Keratinocyte (primary cell): ENCODE results near the gene RAD9A. TPM values are rescaled to one million over a fixed set of nuclear protein-coding genes. Genes with fewer than 3 reads are reported as not detected.

Experiments used
- DNase-seq: peaks from one replicate; pipeline ENCODE4 v3.0.0-alpha.2; 2011; ENCODE audit warnings: low read depth, missing footprints, low spot score
- FAIRE-seq: peaks from 2 replicates; lab custom pipeline; 2011; peaks lifted over from hg19 to GRCh38; lab: Jason Lieb, UNC
- H2AFZ ChIP-seq: 2 replicates; pipeline ENCODE4 v1.6.0; 2012; ENCODE audit warnings: low read length, control low read depth, inconsistent platforms; ENCODE audit not compliant: control insufficient read depth
- H3K27ac ChIP-seq: 2 replicates; pipeline ENCODE4 v1.5.1; 2011; ENCODE audit warnings: low read length; ENCODE audit not compliant: control insufficient read depth, insufficient read depth
- H3K27me3 ChIP-seq: 3 replicates; pipeline ENCODE4 v1.6.0; 2011; ENCODE audit warnings: low read length; ENCODE audit not compliant: control insufficient read depth, insufficient read depth; ENCODE audit errors: extremely low read depth
- H3K36me3 ChIP-seq, 2 experiments: 2 replicates in 1 of 2; 3 replicates in 1 of 2; pipeline ENCODE4 v1.5.1; 2011; ENCODE audit warnings: low read length in 2 of 2, mild to moderate bottlenecking in 1 of 2; ENCODE audit not compliant: control insufficient read depth in 2 of 2, insufficient read depth in 2 of 2; ENCODE audit errors: extremely low read depth in 1 of 2
- H3K4me1 ChIP-seq: 3 replicates; pipeline ENCODE4 v1.5.1; 2011; ENCODE audit warnings: low read length; ENCODE audit not compliant: control insufficient read depth, insufficient read depth; ENCODE audit errors: extremely low read depth
- H3K4me2 ChIP-seq: 3 replicates; pipeline ENCODE4 v1.6.0; 2011; ENCODE audit warnings: low read depth, low read length; ENCODE audit not compliant: control insufficient read depth, insufficient read depth; ENCODE audit errors: extremely low read depth
- H3K4me3 ChIP-seq, 3 experiments: fragments of 200-600 bp in 1 of 3; sonication (generic) in 1 of 3; 2 replicates in 2 of 3; 3 replicates in 1 of 3; pipeline ENCODE4 v1.5.1; 2011 to 2016; ENCODE audit warnings: low read length in 3 of 3, mild to moderate bottlenecking in 3 of 3, control low read depth in 2 of 3, inconsistent platforms in 1 of 3, low read depth in 1 of 3, mixed read lengths in 1 of 3, mixed run types in 1 of 3, moderate library complexity in 1 of 3; ENCODE audit not compliant: control insufficient read depth in 2 of 3, insufficient read depth in 2 of 3; ENCODE audit errors: extremely low read depth in 1 of 3
- H3K79me2 ChIP-seq: 2 replicates; pipeline ENCODE4 v1.6.0; 2012; ENCODE audit warnings: low read length; ENCODE audit not compliant: control insufficient read depth, insufficient read depth
- H3K9ac ChIP-seq: 3 replicates; pipeline ENCODE4 v1.6.0; 2011; ENCODE audit warnings: low read length; ENCODE audit not compliant: control insufficient read depth, insufficient read depth; ENCODE audit errors: extremely low read depth
- H3K9me1 ChIP-seq: 3 replicates; pipeline ENCODE4 v1.6.0; 2011; ENCODE audit warnings: low read length; ENCODE audit not compliant: control insufficient read depth, insufficient read depth; ENCODE audit errors: extremely low read depth
- H3K9me3 ChIP-seq: 2 replicates; pipeline ENCODE4 v1.5.1; 2012; ENCODE audit warnings: low read depth, low read length; ENCODE audit not compliant: control insufficient read depth
- H4K20me1 ChIP-seq: 3 replicates; pipeline ENCODE4 v1.6.0; 2011; ENCODE audit warnings: low read length; ENCODE audit not compliant: control insufficient read depth, insufficient read depth; ENCODE audit errors: extremely low read depth
- EZH2 ChIP-seq: IDR thresholded peaks from one replicate; pipeline ENCODE4 v1.6.1; 2012; ENCODE audit warnings: inconsistent platforms, mild to moderate bottlenecking, low read length, moderate library complexity
- dilution Hi-C: fragments of 300-500 bp; cut with MboI; formaldehyde crosslinking; loops from one replicate; pipeline ENCODE4 v1.7.0; 2020; ENCODE audit warnings: low sequenced_read_pairs; ENCODE audit not compliant: extremely low pct_ligation_motif_present
- polyA plus RNA-seq, 5 experiments: library from polyadenylated mRNA; depleted of rRNA in 3 of 5; stranded (reverse) in 3 of 5; stranded (forward) in 1 of 5; unstranded in 1 of 5; fragments of >200 nt; gene quantifications; 1 replicate in 1 of 5; 2 replicates in 3 of 5; 3 replicates in 1 of 5; pipeline versions ENCODE4 v1.2.1 to v1.2.3, GENCODE V29; 2011 to 2012; ENCODE audit warnings: missing spikeins in 2 of 5, low read depth in 1 of 5, low replicate concordance in 1 of 5
- TF ChIP-seq, protein P1 (sequence below), 3 experiments: IDR thresholded peaks in 1 of 3; conservative IDR thresholded peaks in 1 of 3; optimal IDR thresholded peaks in 1 of 3; 2 replicates in 2 of 3; 3 replicates in 1 of 3; pipeline versions ENCODE3 to v1.5.1; 2011; ENCODE audit warnings: low read length in 3 of 3, mild to moderate bottlenecking in 3 of 3, moderate library complexity in 2 of 3, control low read depth in 1 of 3, inconsistent platforms in 1 of 3; ENCODE audit not compliant: insufficient read depth in 2 of 3; ENCODE audit errors: extremely low read depth in 1 of 3

Gene RAD9A
- polyA plus RNA-seq, 1 donor (not counting 4 experiments of a cell fraction or from before 2014, with no cell fraction given), result 5.7 TPM

DNA sequence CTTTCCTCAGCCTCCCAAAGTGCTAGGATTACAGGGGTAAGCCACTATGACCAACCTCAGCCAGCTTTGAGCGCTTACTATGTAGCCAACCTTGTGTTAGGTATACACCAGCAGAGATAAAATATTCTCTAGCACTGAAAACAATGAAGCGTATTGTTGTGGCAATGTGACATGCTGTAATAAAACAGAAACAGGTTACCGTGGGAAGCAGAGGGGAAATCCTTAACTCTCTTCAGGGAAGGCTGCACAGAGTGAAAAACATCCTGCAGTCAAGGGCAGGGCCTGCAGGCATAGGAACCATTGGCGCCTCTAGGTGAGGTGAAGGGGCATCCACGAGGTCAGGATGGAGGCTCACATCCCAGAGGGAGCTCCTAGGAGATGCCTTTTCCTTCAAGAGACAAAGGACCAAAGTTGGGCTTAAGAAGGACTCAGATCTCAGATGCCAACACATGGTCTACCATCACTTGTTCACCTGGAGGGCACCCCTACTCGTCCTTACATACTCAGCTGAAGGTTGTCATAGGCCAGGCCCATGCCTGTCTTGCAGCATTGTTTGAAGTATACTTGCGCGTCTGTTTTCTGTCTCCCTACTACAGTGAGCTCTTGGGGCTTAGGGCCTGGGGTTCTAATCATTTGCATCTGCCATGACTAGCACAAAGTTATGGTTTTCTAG, 46.4 kb upstream of the RAD9A start:
- DNase-seq (no peak), FAIRE-seq (no peak)
- TF ChIP-seq, protein P1, sequence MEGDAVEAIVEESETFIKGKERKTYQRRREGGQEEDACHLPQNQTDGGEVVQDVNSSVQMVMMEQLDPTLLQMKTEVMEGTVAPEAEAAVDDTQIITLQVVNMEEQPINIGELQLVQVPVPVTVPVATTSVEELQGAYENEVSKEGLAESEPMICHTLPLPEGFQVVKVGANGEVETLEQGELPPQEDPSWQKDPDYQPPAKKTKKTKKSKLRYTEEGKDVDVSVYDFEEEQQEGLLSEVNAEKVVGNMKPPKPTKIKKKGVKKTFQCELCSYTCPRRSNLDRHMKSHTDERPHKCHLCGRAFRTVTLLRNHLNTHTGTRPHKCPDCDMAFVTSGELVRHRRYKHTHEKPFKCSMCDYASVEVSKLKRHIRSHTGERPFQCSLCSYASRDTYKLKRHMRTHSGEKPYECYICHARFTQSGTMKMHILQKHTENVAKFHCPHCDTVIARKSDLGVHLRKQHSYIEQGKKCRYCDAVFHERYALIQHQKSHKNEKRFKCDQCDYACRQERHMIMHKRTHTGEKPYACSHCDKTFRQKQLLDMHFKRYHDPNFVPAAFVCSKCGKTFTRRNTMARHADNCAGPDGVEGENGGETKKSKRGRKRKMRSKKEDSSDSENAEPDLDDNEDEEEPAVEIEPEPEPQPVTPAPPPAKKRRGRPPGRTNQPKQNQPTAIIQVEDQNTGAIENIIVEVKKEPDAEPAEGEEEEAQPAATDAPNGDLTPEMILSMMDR (optimal IDR thresholded peaks at IDR 0.05 in 1 of 3, IDR thresholded peaks at IDR 0.05 in 1 of 3, conservative IDR thresholded peaks at IDR 0.05 in 1 of 3; ENCODE audit: extremely low read depth in 1 of 3, insufficient read depth in 2 of 3, low read length in 3 of 3), result no peak
- no peak for TF ChIP-seq EZH2
- Histone ChIP-seq H3K36me3 (no peaks in the 10 kb centered on the region), H3K9me3 (no peaks in the 10 kb centered on the region), H3K79me2 (no peaks in the 10 kb centered on the region), H3K4me1 (peaks cover 20% of the 10 kb centered on the region), H3K27ac (peak overlapping the region; percentile 71), H3K9ac (peak overlapping the region; percentile 39), H4K20me1 (no peaks in the 10 kb centered on the region), H3K4me2 (peak overlapping the region; percentile 56), H3K9me1 (peaks cover 3% of the 10 kb centered on the region), H3K4me3 (no peak overlapping the region), H3K27me3 (no peaks in the 10 kb centered on the region), H2AFZ (no peak overlapping the region)
- dilution Hi-C loops, result no loop called here

DNA sequence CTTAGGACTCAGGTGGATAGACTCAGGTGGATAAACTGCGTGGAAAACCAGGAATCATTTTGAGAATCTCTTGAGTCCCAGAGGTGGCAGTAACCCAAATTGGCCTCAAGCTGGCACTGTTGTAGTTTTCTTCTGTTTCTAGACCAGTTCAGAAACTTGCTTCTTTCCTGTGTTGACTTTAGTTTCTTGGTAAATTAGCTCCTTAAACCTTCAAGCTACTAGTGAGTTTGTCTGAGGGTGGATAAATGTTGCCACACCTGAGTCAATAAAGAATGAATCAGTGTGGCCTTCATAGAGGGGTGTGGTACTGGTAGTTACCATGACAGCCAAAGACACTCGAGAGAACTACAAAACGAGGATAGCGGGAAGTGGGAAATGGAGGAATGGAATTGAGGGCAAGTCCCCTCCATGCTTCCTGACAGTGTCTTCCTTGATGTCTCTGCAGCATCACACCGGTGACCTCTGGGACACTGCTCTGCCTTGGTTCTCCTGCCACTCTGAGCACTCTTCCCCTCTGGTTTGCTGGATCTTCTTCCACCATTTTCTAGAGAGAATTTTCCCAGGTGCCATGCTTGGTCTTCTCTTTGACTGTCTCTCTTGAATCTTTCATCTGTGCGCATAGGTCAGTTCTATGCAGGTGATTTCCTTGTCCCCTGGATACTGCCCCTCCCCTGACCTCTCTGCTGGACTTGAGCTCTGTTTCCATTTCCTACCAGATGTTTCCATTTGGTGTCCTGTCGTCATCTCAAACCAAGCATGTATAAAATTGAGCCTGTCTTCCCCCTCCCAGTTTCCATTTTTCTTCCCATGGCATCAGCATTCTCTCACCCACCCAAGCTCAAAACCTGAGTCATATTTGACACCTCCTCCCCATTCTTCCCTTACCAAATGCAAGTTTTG, 45.6 kb upstream of the RAD9A start:
- no peaks in the 10 kb centered on the region for H3K79me2 ChIP-seq
- peaks cover 20% of the 10 kb centered on the region for H3K4me1 ChIP-seq
- H3K9me3 ChIP-seq, result no peaks in the 10 kb centered on the region
- DNase-seq (no peak), FAIRE-seq (peak; percentile 60)
- peak overlapping the region; percentile 56 for H3K4me2 ChIP-seq
- no peak overlapping the region for H3K4me3 ChIP-seq
- TF ChIP-seq EZH2, result no peak
- TF ChIP-seq, protein P1 (optimal IDR thresholded peaks at IDR 0.05 in 1 of 3, IDR thresholded peaks at IDR 0.05 in 1 of 3, conservative IDR thresholded peaks at IDR 0.05 in 1 of 3; ENCODE audit: extremely low read depth in 1 of 3, insufficient read depth in 2 of 3, low read length in 3 of 3), result peak; percentile 45 to 87 (median 67)
- peak overlapping the region; percentile 71 for H3K27ac ChIP-seq
- dilution Hi-C loops, result no loop called here
- H4K20me1 ChIP-seq, result no peaks in the 10 kb centered on the region
- H3K27me3 ChIP-seq, result no peaks in the 10 kb centered on the region
- H2AFZ ChIP-seq, result peak overlapping the region; percentile 41
- H3K9me1 ChIP-seq, result peaks cover 3% of the 10 kb centered on the region
- H3K9ac ChIP-seq, result peak overlapping the region; percentile 39
- H3K36me3 ChIP-seq, result peaks cover 0 to under 1% of the 10 kb centered on the region in 2 experiments
